DOHH2 (cell line): ENCODE measurements around the gene ZNF575.

Experiments used
- EZH2phosphoT487 ChIP-seq: fragments of 200-600 bp; sonication (generic); IDR thresholded peaks from 2 replicates; pipeline ENCODE4 v1.6.1; 2017; ENCODE audit warnings: borderline replicate concordance, mild to moderate bottlenecking, antibody characterized with exemption, low read length, moderate library complexity, mixed read lengths
- TF ChIP-seq, protein P1 (sequence below): fragments of 200-600 bp; sonication (generic); IDR thresholded peaks from one replicate; pipeline ENCODE4 v1.5.1; 2014; ENCODE audit warnings: antibody characterized with exemption, mild to moderate bottlenecking, low read depth, low read length; ENCODE audit not compliant: poor library complexity, severe bottlenecking

DNA sequence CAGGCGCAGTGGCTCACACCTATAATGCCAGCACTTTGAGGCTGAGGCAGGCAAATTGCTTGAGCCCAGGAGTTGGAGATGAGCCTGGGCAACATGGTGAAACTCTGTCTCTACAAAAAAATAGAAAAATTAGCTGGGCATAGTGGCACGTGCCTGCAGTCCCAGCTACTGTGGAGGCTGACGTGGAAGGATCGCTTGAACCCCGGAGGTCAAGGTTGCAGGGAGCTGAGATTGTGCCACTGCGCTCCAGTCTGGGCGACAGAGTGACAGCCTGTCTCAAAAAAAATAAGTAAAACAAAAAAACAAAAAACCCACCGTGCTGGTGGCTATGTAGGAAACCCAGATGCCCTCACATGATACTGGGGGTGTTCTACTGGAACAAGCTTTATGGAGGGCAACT is 44.8 kb upstream of the ZNF575 start:
- TF ChIP-seq, protein P1, sequence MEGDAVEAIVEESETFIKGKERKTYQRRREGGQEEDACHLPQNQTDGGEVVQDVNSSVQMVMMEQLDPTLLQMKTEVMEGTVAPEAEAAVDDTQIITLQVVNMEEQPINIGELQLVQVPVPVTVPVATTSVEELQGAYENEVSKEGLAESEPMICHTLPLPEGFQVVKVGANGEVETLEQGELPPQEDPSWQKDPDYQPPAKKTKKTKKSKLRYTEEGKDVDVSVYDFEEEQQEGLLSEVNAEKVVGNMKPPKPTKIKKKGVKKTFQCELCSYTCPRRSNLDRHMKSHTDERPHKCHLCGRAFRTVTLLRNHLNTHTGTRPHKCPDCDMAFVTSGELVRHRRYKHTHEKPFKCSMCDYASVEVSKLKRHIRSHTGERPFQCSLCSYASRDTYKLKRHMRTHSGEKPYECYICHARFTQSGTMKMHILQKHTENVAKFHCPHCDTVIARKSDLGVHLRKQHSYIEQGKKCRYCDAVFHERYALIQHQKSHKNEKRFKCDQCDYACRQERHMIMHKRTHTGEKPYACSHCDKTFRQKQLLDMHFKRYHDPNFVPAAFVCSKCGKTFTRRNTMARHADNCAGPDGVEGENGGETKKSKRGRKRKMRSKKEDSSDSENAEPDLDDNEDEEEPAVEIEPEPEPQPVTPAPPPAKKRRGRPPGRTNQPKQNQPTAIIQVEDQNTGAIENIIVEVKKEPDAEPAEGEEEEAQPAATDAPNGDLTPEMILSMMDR, result no peak
- no peak for TF ChIP-seq EZH2phosphoT487
